IPS DF 4.7 (cell line): ENCODE measurements around the gene KRTAP20-3.

Experiments
- DNase-seq: peaks from one replicate; pipeline ENCODE4 v3.0.0-alpha.2; 2013; ENCODE audit warnings: low spot score; ENCODE audit errors: extremely low read depth

The KRTAP20-3 gene

DNA sequence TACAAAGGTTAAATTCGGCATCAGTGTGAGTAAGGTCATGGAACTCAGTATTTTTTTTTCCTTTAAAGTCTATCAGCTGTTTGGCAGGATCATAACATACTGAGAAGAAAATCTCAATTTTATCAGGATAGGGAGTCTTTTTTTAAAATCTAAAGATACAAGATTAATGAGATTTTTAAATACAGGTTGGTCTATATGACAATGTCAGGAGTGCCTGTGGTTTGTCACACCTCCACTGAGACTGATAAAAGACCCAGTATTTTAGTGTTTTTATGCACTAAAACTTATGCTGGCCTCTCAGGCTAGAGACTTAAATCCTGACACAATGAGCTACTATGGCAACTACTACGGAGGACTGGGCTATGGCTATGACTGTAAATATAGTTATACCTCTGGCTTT is at the start of gene KRTAP20-3:
TSS of gene KRTAP20-3 (plus strand) at position 301 of the 400 bp plus-strand sequence.
- DNase-seq: no peak

- no peak for DNase-seq
Observed at GRCh38 chr21:30598802-30599201, 43.9 kb upstream of the KRTAP20-3 start, which contains the start of gene KRTAP6-2. Gene KRTAP6-2 (minus strand): TSS chr21:30598902. CDS start chr21:30598874, 28 bp downstream.

DNA sequence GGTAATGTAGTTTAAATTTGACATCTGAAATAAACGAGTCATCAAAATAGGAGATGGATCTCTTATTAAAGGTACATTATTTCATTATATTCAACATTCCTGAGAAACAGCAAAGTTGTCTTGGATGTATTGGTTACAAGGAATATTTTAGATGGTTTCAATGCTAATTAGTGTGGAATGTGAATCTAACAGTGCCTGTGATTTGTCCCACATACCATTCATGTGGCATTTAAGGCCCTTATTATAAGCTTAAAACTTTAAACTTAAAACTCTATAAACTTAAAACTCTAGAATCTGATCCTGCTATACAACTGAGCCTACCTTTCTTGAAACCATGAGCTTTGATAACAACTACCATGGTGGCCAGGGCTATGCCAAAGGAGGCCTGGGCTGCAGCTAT is 41.9 kb upstream of the KRTAP20-3 start, which contains the start of gene KRTAP22-1:
TSS of gene KRTAP22-1 (plus strand) at position 301 of the 400 bp plus-strand sequence.
- DNase-seq: no peak

DNA sequence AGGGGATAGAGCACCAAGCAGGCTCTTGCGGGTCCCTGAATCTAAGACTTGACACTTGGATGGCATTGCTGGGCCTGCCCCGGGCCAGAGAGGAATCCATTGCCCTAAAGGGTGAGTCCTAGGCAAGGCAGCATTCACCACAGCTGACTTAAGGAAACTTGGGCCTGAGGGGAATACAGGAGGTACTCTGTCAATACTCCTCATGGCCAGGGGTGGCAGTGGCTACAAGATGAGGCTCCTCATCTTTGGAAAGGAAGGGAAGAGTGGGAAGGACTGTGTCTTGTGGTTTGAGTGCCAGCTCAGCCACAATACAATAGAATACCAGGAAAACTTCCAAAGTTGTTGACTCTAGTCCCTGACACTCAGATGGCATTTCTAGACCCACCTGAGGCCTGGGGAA is 36.7 kb upstream of the KRTAP20-3 start:
- peak; percentile 3 for DNase-seq

DNA sequence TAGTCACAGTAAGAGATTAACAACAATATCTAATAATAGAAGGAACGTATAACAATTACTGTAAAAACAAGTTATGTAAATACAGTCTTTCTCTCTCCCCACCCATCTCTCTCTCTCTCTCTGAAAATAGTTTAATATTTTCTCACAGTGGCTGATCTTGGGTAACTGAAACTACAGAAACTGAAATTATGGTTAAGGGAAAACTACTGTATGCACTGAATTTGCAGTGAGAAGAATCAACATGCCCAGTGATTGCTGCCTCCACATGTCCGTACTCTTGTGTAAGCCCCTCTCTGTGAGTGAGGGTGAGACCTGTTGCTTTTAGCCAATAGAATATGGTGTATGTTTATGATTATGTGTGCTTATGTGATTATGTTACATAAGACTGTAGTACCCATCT is 30.5 kb upstream of the KRTAP20-3 start:
- no peak for DNase-seq

- no peak for DNase-seq
Observed at GRCh38 chr21:30613836-30614235, 28.8 kb upstream of the KRTAP20-3 start, which contains the start of gene KRTAP6-1. Gene KRTAP6-1 (minus strand): TSS chr21:30613930. CDS start chr21:30613904, 26 bp downstream.

- no peak for DNase-seq
Observed at GRCh38 chr21:30615199-30615598, 27.5 kb upstream of the KRTAP20-3 start.

- no peak for DNase-seq
Observed at GRCh38 chr21:30616125-30616524, 26.5 kb upstream of the KRTAP20-3 start, which contains the start of gene KRTAP20-1. Gene KRTAP20-1 (plus strand): TSS chr21:30616425. CDS start chr21:30616455, 30 bp downstream.

DNA sequence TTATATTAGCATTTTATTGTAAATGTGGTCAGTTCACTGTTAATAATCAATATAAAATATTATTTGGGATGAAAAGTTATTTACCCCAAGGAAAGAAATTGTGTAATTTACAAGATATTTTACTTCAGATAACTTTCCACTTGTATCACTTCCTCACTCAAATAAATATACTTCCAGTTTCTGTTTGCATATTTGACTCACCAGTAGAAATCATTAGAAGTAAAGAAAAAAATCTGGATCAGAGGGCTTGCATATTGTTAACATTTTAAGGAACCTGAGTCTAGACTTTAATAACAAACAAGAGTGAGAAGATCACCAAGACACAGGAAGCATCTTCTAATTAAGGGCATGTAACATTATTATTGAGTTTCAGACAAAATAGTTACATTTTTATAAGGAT is 22.6 kb upstream of the KRTAP20-3 start:
- DNase-seq: no peak

GRCh38 chr21:30620522-30620921 is 22.1 kb upstream of the KRTAP20-3 start, which contains the start of gene KRTAP20-4:
Gene KRTAP20-4 (plus strand): TSS chr21:30620627.
- DNase-seq: no peak

- no peak for DNase-seq
Observed at GRCh38 chr21:30623362-30623761, 19.3 kb upstream of the KRTAP20-3 start.

DNA sequence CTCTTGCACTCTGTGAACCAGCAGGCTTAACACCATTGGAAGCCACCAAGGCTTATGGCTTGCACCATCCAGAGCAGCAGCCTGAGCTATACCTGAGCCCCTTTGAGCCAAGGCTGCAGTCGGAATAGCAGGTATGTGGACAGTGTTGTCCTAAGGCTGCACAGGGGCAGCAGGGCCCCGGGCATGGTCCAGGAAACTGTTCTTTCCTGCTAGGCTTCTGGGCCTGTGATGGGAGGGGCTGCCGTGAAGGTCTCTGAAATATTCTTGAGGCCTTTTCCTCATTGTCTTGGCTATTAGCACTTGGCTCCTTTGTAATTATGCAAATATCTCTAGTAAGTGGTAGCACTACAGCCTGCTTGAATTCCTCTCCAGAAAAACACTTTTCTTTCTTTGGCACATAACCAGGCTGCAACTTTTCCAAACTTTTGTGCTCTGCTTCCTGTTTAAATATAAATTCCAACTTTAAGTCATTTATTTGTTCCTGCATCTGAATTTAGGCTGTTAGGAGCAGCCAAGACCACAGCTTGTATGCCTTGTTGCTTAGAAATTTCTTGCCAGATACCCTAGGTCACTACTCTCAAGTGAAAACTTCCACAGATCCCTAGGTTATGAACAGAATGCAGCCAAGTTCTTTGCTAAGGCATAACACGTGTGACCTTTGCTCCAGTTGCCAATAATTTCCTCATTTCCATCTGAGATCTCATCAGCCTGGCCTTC is 17.1 kb upstream of the KRTAP20-3 start:
- no peak for DNase-seq

DNA sequence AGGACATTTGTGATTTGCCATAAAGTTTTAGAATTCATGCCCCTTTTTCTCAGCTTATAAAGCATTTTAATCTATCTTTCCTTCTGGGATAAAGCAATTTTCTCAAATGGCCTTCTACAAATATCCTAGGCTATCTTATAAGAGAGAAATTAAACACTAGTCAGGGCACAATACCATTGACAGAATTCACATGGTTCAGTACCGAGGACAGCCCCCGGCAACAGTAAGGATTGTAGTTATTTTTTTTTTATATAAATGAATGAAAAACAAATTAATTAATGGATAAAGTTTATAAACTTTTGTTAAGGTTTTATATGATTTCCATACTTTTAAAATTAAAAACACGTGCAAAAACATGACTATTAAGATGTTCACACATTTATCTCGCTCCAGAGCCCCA is 14.6 kb upstream of the KRTAP20-3 start:
- DNase-seq: no peak

GRCh38 chr21:30629200-30629599 is 13.5 kb upstream of the KRTAP20-3 start:
- no peak for DNase-seq

DNA sequence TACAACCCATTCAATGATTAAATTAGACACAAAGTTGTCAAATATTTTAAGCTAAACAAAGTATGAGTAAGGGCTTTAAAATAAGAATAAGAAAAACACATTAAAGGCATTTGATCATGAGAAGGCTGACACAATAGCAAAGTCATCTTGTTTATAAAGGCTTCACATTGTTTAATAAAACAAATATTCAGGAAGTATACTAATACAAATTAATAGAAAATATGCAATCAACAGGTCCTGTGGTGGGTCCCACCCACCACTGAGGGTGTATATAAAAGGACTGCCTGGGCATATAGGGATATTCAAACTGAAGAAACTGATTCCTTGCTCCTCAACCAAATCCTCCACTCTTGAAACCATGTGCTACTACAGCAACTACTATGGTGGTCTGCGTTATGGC is 7.8 kb upstream of the KRTAP20-3 start, which contains the start of gene KRTAP20-2:
TSS of gene KRTAP20-2 (plus strand) at position 301 of the 400 bp plus-strand sequence. CDS start at position 359, 58 bp downstream.
- no peak for DNase-seq

DNA sequence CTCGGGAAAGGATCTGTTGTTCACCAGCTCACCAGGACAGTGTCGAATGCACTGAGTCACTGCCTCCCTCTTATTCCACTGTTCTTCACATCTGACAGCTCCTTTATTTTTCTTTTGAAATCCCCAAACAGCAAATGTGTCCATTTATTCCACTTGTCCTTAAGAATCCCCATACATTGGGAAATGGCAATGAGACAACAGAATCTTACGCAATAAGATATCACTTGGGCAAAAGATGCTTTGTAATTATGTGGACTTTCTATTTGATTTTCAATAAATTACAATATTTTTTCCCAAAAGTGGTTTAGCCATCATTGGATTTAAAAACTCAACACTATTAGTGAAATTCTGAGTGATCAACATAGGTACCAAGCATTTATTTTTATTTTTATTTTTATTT is 4.0 kb upstream of the KRTAP20-3 start:
- no peak for DNase-seq

DNA sequence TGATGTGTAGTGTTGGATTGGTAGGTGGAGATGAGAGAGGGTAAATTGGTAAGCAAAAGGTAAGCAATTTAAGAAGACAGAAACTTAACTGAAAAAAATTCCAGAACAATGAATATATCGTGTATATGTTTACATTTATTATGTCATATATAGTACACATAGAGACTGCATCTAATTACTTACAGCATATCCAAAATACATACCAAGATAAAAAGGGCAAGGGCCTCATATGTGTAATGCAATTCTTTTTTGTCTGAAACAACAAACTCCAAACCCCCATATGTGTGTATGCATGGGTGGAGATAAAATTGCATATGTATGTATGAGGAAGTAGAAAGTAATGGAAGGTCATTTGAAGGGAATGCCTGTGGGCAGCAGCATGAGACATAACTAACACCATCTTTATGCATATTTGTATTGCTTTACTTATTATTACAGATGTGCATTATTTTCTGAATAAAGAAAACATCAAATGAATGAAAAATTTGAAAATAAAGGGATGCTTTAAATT is 4.3 kb downstream of the KRTAP20-3 start:
- no peak for DNase-seq

DNA sequence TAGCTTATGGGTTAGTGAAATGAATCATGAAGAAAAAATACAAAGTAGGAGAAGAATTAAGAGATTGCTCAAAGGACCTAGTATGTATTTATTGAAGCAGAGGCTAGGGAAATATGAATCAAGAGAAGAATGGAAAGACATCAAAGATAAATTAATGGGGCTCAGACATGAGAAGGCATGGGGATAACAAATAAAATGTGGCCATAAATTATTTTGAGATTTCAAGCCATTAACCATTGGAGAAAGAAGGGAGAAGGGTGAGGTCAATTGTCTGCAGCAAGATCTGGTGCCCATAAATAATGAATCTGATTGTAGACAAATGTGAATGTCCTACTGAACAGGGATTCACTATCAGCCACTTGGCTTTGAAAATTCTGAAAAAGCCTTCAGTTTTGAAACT is 10.2 kb downstream of the KRTAP20-3 start:
- no peak for DNase-seq

- DNase-seq: no peak
Observed at GRCh38 chr21:30668776-30669175, 26.1 kb downstream of the KRTAP20-3 start.

DNA sequence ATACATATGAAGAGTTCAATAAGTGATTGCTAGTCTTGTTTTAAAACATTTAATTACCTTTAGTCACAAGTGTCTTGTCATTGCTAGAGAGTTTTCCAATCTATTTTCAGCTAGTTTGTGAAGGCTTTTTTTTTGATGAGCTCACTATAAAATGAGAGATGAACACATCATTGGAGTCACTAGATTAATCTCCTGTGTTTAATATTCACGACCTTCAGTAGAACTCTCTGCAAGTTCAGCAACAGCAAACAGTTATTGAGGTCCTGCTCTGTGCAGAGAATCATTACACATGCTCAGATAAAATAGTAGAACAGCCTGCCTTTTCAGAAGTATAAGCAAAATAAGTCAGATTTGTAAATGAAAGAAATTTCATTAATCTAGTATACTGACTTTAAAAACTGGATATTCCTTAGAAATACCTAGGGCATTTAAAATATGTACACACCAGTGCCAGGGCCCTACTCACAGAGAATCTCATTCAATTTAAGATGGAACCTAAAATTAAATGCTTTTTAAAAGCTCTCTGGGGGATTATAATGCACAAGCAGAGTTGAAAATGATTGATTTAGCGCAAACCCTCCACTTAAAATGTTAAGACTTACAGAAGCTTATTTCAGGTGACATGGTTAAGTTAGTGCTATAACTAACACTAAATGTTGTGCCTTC is 30.5 kb downstream of the KRTAP20-3 start:
- DNase-seq: no peak

GRCh38 chr21:30674312-30674711 is 31.6 kb downstream of the KRTAP20-3 start:
- no peak for DNase-seq

- DNase-seq: no peak
Observed at GRCh38 chr21:30676737-30677136, 34.1 kb downstream of the KRTAP20-3 start.
